H9 (cell line): ENCODE data around the gene DIRAS3. TPM values are rescaled to one million over a fixed set of nuclear protein-coding genes. Genes with fewer than 3 reads are reported as not detected.

Experiments
- DNase-seq: peaks from one replicate; pipeline ENCODE4 v3.0.0-alpha.2; 2017
- H2AFZ ChIP-seq: one replicate; pipeline ENCODE4 v1.6.1; 2013; ENCODE audit warnings: mild to moderate bottlenecking, low read length, control low read depth, moderate library complexity
- H2AK5ac ChIP-seq: 2 replicates; pipeline ENCODE4 v1.6.1; 2013; ENCODE audit warnings: low read length, control low read depth, mixed read lengths; ENCODE audit not compliant: insufficient read length
- H2BK120ac ChIP-seq: one replicate; pipeline ENCODE4 v1.6.1; 2013; ENCODE audit warnings: low read depth, mild to moderate bottlenecking, low read length, control low read depth, inconsistent platforms; ENCODE audit not compliant: poor library complexity, severe bottlenecking
- H2BK12ac ChIP-seq: 2 replicates; pipeline ENCODE4 v1.6.1; 2013; ENCODE audit warnings: low read length, control low read depth, mixed read lengths, low read depth; ENCODE audit not compliant: insufficient read length
- H2BK15ac ChIP-seq: 2 replicates; pipeline ENCODE4 v1.6.1; 2013; ENCODE audit warnings: low read depth, low read length, control low read depth
- H2BK20ac ChIP-seq: one replicate; pipeline ENCODE4 v1.6.1; 2013; ENCODE audit warnings: low read depth, mild to moderate bottlenecking, low read length, control low read depth, inconsistent platforms; ENCODE audit not compliant: poor library complexity, severe bottlenecking
- H2BK5ac ChIP-seq: 2 replicates; pipeline ENCODE4 v1.6.1; 2013; ENCODE audit warnings: low read length, control low read depth, mixed read lengths; ENCODE audit not compliant: insufficient read length
- H3K14ac ChIP-seq: 2 replicates; pipeline ENCODE4 v1.6.1; 2013; ENCODE audit warnings: low read length, control low read depth; ENCODE audit not compliant: insufficient read depth
- H3K18ac ChIP-seq: 2 replicates; pipeline ENCODE4 v1.6.1; 2013; ENCODE audit warnings: low read depth, mild to moderate bottlenecking, mixed read lengths, low read length, control low read depth; ENCODE audit not compliant: insufficient read length
- H3K23ac ChIP-seq: 2 replicates; pipeline ENCODE4 v1.6.1; 2013; ENCODE audit warnings: low read length, control low read depth, mixed read lengths, low read depth; ENCODE audit not compliant: insufficient read length
- H3K23me2 ChIP-seq: 2 replicates; pipeline ENCODE4 v1.6.1; 2013; ENCODE audit warnings: low read depth, mild to moderate bottlenecking, mixed read lengths, low read length, control low read depth; ENCODE audit not compliant: insufficient read length, poor library complexity, severe bottlenecking
- H3K27ac ChIP-seq: 2 replicates; pipeline ENCODE4 v1.5.1; 2013; ENCODE audit warnings: low read length, control low read depth, mixed read lengths, low read depth; ENCODE audit not compliant: insufficient read length
- H3K27me3 ChIP-seq: 2 replicates; pipeline ENCODE4 v1.6.1; 2013; ENCODE audit warnings: low read length, control low read depth, inconsistent platforms; ENCODE audit not compliant: insufficient read depth
- H3K4ac ChIP-seq: 2 replicates; pipeline ENCODE4 v1.6.1; 2013; ENCODE audit warnings: low read depth, mild to moderate bottlenecking, control low read depth, inconsistent platforms, low read length, moderate library complexity
- H3K4me1 ChIP-seq: 2 replicates; pipeline ENCODE4 v1.6.1; 2013; ENCODE audit warnings: low read length, control low read depth, inconsistent platforms; ENCODE audit not compliant: insufficient read depth
- H3K4me2 ChIP-seq: 2 replicates; pipeline ENCODE4 v1.6.1; 2013; ENCODE audit warnings: low read length, control low read depth, mixed read lengths; ENCODE audit not compliant: insufficient read length, insufficient read depth
- H3K56ac ChIP-seq: 2 replicates; pipeline ENCODE4 v1.6.1; 2013; ENCODE audit warnings: low read depth, mild to moderate bottlenecking, mixed read lengths, low read length, control low read depth; ENCODE audit not compliant: insufficient read length
- H3K79me1 ChIP-seq: 2 replicates; pipeline ENCODE4 v1.6.1; 2013; ENCODE audit warnings: low read depth, mild to moderate bottlenecking, moderate library complexity, low read length, control low read depth, inconsistent platforms; ENCODE audit not compliant: insufficient read depth, poor library complexity, severe bottlenecking
- H3K79me2 ChIP-seq: 2 replicates; pipeline ENCODE4 v1.6.1; 2013; ENCODE audit warnings: low read length, control low read depth, inconsistent platforms; ENCODE audit not compliant: insufficient read depth
- H3K9ac ChIP-seq: 2 replicates; pipeline ENCODE4 v1.6.1; 2013; ENCODE audit warnings: low read length, control low read depth, mixed read lengths; ENCODE audit not compliant: insufficient read length; ENCODE audit errors: extremely low read depth
- H3K9me3 ChIP-seq: one replicate; pipeline ENCODE4 v1.6.1; 2013; ENCODE audit warnings: low read depth, low read length, inconsistent platforms; ENCODE audit not compliant: control insufficient read depth
- H3T11ph ChIP-seq: one replicate; pipeline ENCODE4 v1.6.1; 2013; ENCODE audit warnings: mild to moderate bottlenecking, low read length, control low read depth, inconsistent platforms
- H4K20me1 ChIP-seq: one replicate; pipeline ENCODE4 v1.6.1; 2013; ENCODE audit not compliant: control insufficient read depth, insufficient read length, insufficient read depth
- H4K5ac ChIP-seq: 2 replicates; pipeline ENCODE4 v1.6.1; 2013; ENCODE audit warnings: low read depth, mild to moderate bottlenecking, mixed read lengths, low read length, control low read depth; ENCODE audit not compliant: insufficient read length
- H4K8ac ChIP-seq: replicated peaks from 2 replicates; pipeline ENCODE4 v1.6.1; 2013; ENCODE audit warnings: low read length, control low read depth, mixed read lengths, low read depth; ENCODE audit not compliant: insufficient read length
- H4K91ac ChIP-seq: 2 replicates; pipeline ENCODE4 v1.6.1; 2013; ENCODE audit warnings: low read depth, mild to moderate bottlenecking, moderate library complexity, mixed read lengths, low read length, control low read depth; ENCODE audit not compliant: insufficient read length
- H3K27ac Mint-ChIP-seq, 3 experiments: 2 replicates in 2 of 3; 3 replicates in 1 of 3; pipeline ENCODE4 v1.8.0; 2020 to 2021; ENCODE audit warnings: mixed read lengths in 3 of 3, mild to moderate bottlenecking in 1 of 3, moderate library complexity in 1 of 3
- H3K27me3 Mint-ChIP-seq: 2 replicates; pipeline ENCODE4 v1.8.0; 2021; ENCODE audit warnings: low read depth, mild to moderate bottlenecking, moderate library complexity, mixed read lengths
- H3K36me3 Mint-ChIP-seq, 3 experiments: 2 replicates in 2 of 3; 3 replicates in 1 of 3; pipeline ENCODE4 v1.8.0; 2020 to 2021; ENCODE audit warnings: low read depth in 3 of 3, mixed read lengths in 3 of 3; ENCODE audit not compliant: insufficient read depth in 1 of 3
- H3K4me1 Mint-ChIP-seq, 2 experiments: 2 replicates each; pipeline ENCODE4 v1.8.0; 2020; ENCODE audit warnings: mixed read lengths in 2 of 2
- H3K4me3 Mint-ChIP-seq, 2 experiments: 2 replicates in 1 of 2; 3 replicates in 1 of 2; pipeline ENCODE4 v1.8.0; 2020 to 2021; ENCODE audit warnings: mild to moderate bottlenecking in 2 of 2, mixed read lengths in 2 of 2, moderate library complexity in 1 of 2
- H3K9me3 Mint-ChIP-seq, 2 experiments: 2 replicates in 1 of 2; 3 replicates in 1 of 2; pipeline ENCODE4 v1.8.0; 2020; ENCODE audit warnings: mild to moderate bottlenecking in 2 of 2, mixed read lengths in 2 of 2, moderate library complexity in 1 of 2
- WGBS: extraction: QIAGEN DNeasy Blood & Tissue Kit; methylation state at CpG from one replicate; pipeline ENCODE4 v1.1.7; 2013; ENCODE audit warnings: missing lambda C conversion rate, low lambda C conversion rate, mixed read lengths; ENCODE audit not compliant: insufficient read length; ENCODE audit errors: extremely low coverage; 5-methylcytosine and 5-hydroxymethylcytosine counted together
- total RNA-seq: library from RNA; stranded (reverse); gene quantifications from 2 replicates; pipeline ENCODE4 v1.2.1, GENCODE V29; 2021
- TF ChIP-seq, protein P1 (sequence below): fragments of 200-600 bp; sonication (generic); conservative IDR thresholded peaks from 3 replicates; pipeline ENCODE4 v1.8.0; 2021; ENCODE audit warnings: antibody characterized with exemption, mild to moderate bottlenecking

The DIRAS3 gene
- total RNA-seq, 1 experiment from 2014 or later: not detected

DNA sequence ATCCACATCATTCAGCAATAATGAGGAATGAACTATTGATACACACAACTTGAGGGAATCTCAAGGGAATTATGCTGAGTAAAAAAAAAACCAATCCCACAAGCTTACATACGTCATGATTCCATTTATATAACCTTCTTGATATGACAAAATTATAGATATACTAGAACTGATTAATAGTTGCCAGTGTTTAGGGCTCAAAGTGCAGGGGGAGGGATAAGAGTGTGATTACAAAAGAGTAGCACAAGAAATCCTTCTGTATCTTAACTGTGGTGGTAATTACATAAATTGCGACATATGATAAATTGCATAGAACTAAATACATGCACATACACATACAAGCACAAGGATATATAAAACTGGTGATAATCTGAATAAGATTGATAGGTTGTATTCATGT is 13.5 kb downstream of the DIRAS3 start:
- H4K20me1 ChIP-seq: no peaks in the 10 kb centered on the region
- H4K8ac ChIP-seq: no peak overlapping the region
- H3K56ac ChIP-seq: no peak overlapping the region
- H3K27ac ChIP-seq: no peak overlapping the region
- peaks cover 4% of the 10 kb centered on the region for H3K27me3 Mint-ChIP-seq
- H2BK120ac ChIP-seq: no peak overlapping the region
- no peak for DNase-seq
- H3K9me3 ChIP-seq: no peaks in the 10 kb centered on the region
- no peak overlapping the region for H3K9ac ChIP-seq
- H3K4ac ChIP-seq: no peak overlapping the region
- no peaks in the 10 kb centered on the region for H3K27me3 ChIP-seq
- H3K23me2 ChIP-seq: no peaks in the 10 kb centered on the region
- no peak overlapping the region for H2BK20ac ChIP-seq
- no peak overlapping the region for H4K5ac ChIP-seq
- H4K91ac ChIP-seq: no peak overlapping the region
- H3K36me3 Mint-ChIP-seq: peaks cover 0 to 9% (median 0%) of the 10 kb centered on the region in 3 experiments; a peak in 1 of 7 replicates
- no peaks in the 10 kb centered on the region for H3K79me2 ChIP-seq
- TF ChIP-seq, protein P1, sequence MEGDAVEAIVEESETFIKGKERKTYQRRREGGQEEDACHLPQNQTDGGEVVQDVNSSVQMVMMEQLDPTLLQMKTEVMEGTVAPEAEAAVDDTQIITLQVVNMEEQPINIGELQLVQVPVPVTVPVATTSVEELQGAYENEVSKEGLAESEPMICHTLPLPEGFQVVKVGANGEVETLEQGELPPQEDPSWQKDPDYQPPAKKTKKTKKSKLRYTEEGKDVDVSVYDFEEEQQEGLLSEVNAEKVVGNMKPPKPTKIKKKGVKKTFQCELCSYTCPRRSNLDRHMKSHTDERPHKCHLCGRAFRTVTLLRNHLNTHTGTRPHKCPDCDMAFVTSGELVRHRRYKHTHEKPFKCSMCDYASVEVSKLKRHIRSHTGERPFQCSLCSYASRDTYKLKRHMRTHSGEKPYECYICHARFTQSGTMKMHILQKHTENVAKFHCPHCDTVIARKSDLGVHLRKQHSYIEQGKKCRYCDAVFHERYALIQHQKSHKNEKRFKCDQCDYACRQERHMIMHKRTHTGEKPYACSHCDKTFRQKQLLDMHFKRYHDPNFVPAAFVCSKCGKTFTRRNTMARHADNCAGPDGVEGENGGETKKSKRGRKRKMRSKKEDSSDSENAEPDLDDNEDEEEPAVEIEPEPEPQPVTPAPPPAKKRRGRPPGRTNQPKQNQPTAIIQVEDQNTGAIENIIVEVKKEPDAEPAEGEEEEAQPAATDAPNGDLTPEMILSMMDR: no peak
- no peak overlapping the region for H3K27ac Mint-ChIP-seq
- H2AFZ ChIP-seq: no peak overlapping the region
- peaks cover 4 to 8% of the 10 kb centered on the region in 2 experiments; a peak in 3 of 4 replicates for H3K4me1 Mint-ChIP-seq
- H3K9me3 Mint-ChIP-seq: peaks cover 13 to 17% of the 10 kb centered on the region in 2 experiments
- H3K4me1 ChIP-seq: no peaks in the 10 kb centered on the region
- no peak overlapping the region for H2BK15ac ChIP-seq
- no peak overlapping the region for H2BK12ac ChIP-seq
- H3T11ph ChIP-seq: no peak overlapping the region
- H3K14ac ChIP-seq: no peak overlapping the region
- no peak overlapping the region for H3K4me2 ChIP-seq
- H3K23ac ChIP-seq: no peak overlapping the region
- no CpG with 5 or more reads among the region's 2 CpGs for WGBS
- H3K79me1 ChIP-seq: no peaks in the 10 kb centered on the region
- H2AK5ac ChIP-seq: no peak overlapping the region
- no peak overlapping the region for H2BK5ac ChIP-seq
- H3K18ac ChIP-seq: no peak overlapping the region
- H3K4me3 Mint-ChIP-seq: no peak overlapping the region
